ENCODE measurements around the gene OR4C46.
"Not testable (repeated sequence)": the region's sequence is repeated elsewhere in the genome, so short reads cannot be mapped to it uniquely, and the experiment has no call there.

DNA sequence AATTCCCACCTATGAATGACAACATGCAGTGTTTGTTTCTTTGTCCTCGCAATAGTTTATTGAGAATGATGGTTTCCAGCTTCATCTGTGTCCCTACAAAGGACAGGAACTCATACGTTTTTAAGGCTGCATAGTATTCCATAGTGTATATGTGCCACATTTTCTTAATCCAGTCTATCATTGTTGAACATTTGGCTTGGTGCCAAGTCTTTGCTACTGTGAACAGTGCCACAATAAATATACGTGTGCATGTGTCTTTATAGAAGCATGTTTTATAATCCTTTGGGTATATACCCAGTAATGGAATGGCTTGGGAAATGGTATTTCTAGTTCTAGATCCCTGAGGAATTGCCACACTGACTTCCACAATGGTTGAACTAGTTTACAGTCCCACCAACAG lies 42.4 kb downstream of the OR4C46 start:
- TF ChIP-seq, protein P1, sequence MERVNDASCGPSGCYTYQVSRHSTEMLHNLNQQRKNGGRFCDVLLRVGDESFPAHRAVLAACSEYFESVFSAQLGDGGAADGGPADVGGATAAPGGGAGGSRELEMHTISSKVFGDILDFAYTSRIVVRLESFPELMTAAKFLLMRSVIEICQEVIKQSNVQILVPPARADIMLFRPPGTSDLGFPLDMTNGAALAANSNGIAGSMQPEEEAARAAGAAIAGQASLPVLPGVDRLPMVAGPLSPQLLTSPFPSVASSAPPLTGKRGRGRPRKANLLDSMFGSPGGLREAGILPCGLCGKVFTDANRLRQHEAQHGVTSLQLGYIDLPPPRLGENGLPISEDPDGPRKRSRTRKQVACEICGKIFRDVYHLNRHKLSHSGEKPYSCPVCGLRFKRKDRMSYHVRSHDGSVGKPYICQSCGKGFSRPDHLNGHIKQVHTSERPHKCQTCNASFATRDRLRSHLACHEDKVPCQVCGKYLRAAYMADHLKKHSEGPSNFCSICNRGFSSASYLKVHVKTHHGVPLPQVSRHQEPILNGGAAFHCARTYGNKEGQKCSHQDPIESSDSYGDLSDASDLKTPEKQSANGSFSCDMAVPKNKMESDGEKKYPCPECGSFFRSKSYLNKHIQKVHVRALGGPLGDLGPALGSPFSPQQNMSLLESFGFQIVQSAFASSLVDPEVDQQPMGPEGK (CRISPR knock-in tag; IDR thresholded peaks at IDR 0.05; ENCODE audit: borderline replicate concordance): not testable (repeated sequence)
- TF ChIP-seq ZFP30 (CRISPR knock-in tag; IDR thresholded peaks at IDR 0.05); ARNTL (CRISPR knock-in tag; IDR thresholded peaks at IDR 0.05; ENCODE audit: borderline replicate concordance, low read depth); TOX (CRISPR knock-in tag; IDR thresholded peaks at IDR 0.05; ENCODE audit: borderline replicate concordance); ZNF8 (CRISPR knock-in tag; IDR thresholded peaks at IDR 0.05); RARB (CRISPR knock-in tag; IDR thresholded peaks at IDR 0.05): not testable (repeated sequence)
- TF ChIP-seq, protein P2, sequence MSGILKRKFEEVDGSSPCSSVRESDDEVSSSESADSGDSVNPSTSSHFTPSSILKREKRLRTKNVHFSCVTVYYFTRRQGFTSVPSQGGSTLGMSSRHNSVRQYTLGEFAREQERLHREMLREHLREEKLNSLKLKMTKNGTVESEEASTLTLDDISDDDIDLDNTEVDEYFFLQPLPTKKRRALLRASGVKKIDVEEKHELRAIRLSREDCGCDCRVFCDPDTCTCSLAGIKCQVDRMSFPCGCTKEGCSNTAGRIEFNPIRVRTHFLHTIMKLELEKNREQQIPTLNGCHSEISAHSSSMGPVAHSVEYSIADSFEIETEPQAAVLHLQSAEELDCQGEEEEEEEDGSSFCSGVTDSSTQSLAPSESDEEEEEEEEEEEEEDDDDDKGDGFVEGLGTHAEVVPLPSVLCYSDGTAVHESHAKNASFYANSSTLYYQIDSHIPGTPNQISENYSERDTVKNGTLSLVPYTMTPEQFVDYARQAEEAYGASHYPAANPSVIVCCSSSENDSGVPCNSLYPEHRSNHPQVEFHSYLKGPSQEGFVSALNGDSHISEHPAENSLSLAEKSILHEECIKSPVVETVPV (CRISPR knock-in tag; IDR thresholded peaks at IDR 0.05): not testable (repeated sequence)

Data from SK-N-SH treated with all-trans-retinoic acid at 6 μM for 48 hours (cell line).